Mesenteric fat pad (tissue), 1 donor: Measurements from ENCODE around the gene UGT1A7. TPM values are rescaled to one million over a fixed set of nuclear protein-coding genes. Genes with fewer than 3 reads are reported as not detected.
"Not testable (repeated sequence)": the region's sequence is repeated elsewhere in the genome, so short reads cannot be mapped to it uniquely, and the experiment has no call there.

Experiments used
- DNase-seq: peaks from one replicate; pipeline ENCODE4 v3.0.0-alpha.2; 2020; ENCODE audit warnings: low spot score
- long read RNA-seq: library from polyadenylated mRNA; unstranded; transcript quantifications from one replicate; pipeline ENCODE4 v2.0.0, GENCODE V29; 2020
- total RNA-seq: library from RNA; stranded (reverse); fragmentation: NEBNext Ultra II Directional; extraction: Animal tissue kit (Norgen Biotek cat#: 25700); gene quantifications from one replicate; pipeline ENCODE4 v1.2.1, GENCODE V29; 2021
- donor health status: DM: yes; HTN: yes; CAD: no.

Gene UGT1A7
- total RNA-seq: 0.80 TPM
- long read RNA-seq: 0 reads

DNA sequence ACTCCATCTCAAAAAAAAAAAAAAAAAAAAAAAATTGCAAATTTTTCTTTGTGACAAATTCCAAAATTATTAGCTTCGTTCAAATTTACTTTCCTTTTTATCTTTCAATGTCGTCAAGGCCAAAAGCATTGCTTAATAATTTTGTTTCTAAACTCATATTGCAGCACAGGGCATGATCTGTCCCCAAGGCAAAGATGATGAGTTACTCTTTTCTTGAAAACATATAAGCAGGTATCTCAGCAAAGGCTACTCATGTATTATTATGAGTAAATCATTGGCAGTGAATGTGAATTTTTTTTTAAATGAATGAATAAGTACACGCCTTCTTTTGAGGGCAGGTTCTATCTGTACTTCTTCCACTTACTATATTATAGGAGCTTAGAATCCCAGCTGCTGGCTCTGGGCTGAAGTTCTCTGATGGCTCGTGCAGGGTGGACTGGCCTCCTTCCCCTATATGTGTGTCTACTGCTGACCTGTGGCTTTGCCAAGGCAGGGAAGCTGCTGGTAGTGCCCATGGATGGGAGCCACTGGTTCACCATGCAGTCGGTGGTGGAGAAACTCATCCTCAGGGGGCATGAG lies at the start of gene UGT1A7:
Gene UGT1A7, plus strand, starts transcription at position 381 of the 579 bp plus-strand sequence. Its CDS starts 37 bp downstream, at position 418.
- DNase-seq: no peak

DNA sequence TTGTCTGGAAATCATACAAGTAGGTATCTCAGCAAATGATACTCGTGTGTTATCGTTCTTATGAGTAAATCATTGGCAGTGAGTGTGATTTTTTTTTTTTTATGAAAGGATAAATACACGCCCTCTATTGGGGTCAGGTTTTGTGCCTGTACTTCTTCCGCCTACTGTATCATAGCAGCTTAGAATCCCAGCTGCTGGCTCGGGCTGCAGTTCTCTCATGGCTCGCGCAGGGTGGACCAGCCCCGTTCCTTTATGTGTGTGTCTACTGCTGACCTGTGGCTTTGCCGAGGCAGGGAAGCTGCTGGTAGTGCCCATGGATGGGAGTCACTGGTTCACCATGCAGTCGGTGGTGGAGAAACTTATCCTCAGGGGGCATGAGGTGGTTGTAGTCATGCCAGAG lies 45.4 kb upstream of the UGT1A7 start, which contains the start of gene UGT1A10:
Gene UGT1A10, plus strand, starts transcription at position 143 of the 400 bp plus-strand sequence. Its CDS starts 75 bp downstream, at position 218.
- not testable (repeated sequence) for DNase-seq

DNA sequence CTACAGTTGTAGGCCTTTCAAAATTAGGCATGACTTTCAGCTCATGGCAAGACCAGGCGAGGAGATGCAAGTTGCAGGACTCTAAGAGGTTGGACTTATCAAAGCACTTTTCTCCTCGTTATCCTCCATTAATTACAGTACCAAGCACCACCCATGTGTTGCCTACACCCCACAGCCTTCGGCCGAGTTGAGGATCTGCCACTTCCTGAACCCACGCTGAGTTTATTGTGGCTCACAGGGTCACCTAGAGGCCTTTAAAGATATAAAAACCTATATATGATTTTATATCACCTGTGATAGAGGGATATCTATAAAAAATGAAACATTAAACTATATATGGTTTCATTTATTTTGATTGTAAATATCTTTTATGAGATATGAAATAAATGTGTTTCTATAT lies 42.9 kb upstream of the UGT1A7 start:
- DNase-seq: no peak

DNA sequence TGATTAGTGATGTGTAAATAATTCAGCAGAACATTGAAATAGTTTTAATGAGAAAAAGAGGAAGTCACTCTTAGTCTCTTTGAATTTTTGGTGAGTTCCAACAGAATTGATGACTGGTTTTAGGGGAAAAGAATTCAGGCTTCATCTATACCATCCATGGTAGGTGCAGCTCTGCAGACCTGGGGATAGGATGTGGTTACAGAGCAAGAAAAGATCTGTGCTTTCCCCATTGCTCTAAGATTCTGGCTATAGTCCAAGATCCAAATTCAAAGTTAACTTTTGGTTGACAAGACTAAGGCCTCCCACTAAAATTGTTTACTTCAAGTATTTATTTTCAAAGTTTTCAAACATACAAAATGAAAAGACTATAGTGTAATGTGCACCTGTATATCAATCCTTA lies 41.8 kb upstream of the UGT1A7 start:
- no peak for DNase-seq

DNA sequence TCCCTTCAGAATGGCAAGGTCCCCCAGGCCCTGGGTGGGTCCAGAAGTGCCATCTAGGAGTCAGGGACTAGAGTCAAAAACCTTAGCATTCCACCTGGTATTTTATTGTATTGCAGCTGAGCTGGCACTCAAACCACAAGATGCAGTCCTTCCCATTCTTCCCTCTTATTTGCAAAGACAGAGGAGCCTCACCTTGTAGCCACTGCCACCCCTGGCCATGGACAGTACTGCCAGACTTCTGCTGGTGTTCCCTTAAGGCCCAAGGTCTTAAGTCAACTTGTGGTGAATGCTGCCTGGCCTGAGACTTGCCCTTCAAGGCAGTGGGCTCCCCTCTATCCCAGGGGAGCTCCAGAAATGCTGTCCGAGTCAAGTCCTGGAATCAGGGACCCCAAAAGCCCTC lies 38.6 kb upstream of the UGT1A7 start:
- DNase-seq: no peak

DNA sequence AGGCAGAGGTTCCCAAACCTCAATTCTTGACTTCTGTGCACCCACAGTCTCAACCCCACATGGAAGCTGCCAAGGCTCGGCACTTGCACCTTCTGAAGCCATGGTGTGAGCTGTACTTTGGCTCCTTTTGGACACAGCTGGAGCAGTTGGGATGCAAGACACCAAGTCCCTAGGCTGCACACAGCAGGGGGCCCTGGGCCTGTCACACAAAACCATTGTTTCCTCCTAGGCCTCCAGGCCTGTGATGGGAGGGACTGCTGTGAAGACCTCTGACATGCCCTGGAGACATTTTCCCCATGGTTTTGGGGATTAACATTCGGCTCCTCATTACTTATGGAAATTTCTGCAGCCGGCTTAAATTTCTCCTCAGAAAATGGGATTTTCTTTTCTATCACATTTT lies 35.7 kb upstream of the UGT1A7 start:
- DNase-seq: not testable (repeated sequence)

DNA sequence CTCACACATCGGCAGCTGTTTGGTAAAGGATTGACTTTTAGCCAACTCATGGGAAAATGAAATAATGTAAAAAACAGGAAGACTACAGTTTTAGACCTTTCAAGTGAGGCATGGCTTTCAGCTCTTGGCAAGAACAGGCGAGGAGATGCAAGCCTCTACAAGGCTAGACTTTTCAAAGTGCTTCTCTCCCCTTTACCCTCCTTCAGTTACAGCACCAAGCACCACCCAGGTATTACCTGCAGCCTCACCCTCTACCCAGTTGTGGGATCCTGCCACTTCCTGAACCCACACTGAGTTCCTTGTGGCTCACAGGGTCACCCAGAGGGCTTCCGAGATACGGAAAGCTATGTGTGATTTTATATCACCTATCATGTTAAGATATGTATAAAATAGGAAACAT lies 30.7 kb upstream of the UGT1A7 start:
- no peak for DNase-seq

DNA sequence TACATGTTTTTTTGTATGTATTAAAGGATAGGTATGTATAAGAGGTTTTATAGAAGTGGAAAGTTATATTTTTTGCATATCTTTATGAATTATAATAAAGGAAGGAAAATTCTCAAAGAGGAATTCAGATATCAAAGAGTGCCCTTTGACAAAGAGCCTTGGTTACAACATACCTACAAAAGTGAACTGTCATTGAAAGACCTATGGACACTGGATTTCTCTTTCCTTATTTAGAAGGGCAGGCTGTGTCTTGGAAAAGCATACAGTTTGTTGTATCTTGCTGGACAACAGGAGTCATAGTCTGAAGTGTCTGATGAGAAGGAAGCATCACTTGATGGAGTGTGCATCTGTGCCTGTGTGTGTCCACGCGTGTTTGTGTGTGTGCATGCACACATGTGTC lies 30.3 kb upstream of the UGT1A7 start:
- DNase-seq: no peak

DNA sequence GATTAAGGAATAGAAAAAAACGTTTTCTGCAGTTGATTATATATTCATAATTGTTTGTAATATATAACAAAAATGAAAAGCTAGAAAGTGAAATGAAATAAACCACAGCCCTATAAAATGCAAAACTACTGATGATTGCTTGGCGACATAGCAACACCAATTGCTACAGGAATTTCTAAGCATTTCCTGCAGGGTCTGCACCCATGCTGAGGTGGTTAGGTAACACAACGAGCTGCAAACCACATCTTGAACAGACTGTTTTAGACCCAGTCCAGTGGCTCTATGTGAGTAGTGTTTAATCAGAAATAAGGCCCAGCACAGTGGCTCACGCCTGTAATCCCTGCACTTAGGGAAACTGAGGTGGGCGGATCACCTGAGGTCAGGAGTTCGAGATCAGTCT lies 27.2 kb upstream of the UGT1A7 start:
- DNase-seq: no peak

DNA sequence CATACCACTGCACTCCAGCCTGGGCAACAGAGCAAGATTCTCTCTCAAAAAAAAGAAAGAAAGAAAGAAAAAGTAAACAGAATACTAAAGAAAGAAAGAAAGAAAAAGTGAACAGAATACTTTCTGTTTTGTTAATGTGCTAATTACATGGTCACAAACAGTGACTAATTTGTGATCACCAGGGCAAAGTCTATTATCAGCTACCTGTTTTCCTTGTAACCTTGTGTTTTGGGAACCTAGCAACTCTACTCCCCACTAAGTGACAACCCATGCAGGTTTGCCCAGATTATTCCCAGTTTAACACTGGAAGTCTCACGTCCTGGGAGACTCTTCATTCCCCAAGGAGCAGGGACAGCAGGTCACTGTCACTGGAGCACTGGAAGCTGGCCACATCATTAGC lies 26.7 kb upstream of the UGT1A7 start:
- no peak for DNase-seq

DNA sequence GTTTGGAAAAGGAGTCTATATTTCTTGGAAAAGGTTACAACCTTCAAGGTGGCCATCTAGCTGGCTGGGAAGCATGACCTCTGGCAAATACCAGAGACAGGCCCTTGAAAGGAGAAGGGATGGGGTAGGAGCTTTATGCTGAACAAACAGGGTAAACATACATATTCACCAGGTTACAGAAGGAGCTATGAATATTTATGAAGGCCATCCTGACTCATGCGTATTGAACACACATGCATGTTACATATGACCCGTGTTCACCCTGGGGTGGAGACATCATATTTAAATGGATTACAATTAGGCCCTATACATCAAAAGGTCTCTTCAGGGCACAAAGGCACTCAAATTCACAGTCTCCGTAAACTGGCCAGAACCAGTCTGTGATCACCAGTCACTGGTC lies 25.8 kb upstream of the UGT1A7 start:
- not testable (repeated sequence) for DNase-seq

DNA sequence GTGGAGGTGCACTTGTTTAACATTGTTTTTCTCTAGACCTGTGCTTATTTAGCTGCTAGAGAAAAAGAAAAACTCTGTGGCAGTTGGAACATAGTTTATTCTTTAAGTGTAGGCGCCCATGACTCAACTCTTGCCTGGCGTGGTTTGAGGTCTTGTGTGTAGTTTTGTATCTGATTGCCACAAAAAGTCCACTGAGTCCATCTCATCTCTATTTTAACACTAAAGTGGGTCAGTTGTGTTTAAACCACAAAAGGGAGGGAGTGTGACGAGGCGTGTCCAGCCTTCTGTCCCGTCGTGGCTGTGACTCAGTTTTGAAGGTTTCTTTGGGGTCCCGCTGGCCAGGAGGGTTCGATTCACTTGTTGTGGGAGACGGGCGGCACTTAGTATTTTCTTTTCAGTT lies 25.3 kb upstream of the UGT1A7 start:
- DNase-seq: no peak

DNA sequence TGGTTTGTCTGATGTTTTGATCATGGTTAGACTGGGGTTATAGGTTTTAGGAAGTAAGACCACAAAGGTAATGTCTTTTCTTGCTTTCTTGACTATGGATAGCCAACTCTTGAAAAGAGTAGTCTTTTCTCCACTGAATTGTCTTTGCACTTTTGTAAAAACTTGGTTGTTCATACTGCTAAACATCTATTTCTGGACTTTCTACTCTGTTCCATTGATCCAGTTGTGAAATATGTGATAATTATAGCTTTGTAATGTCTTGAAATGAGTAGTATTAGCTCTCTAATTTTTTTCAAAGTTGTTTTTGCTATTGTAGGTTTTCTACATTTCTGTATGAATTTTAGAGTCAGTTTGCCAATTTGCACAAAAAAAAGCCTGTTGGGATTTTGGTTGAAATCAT lies 23.1 kb upstream of the UGT1A7 start:
- DNase-seq: no peak

DNA sequence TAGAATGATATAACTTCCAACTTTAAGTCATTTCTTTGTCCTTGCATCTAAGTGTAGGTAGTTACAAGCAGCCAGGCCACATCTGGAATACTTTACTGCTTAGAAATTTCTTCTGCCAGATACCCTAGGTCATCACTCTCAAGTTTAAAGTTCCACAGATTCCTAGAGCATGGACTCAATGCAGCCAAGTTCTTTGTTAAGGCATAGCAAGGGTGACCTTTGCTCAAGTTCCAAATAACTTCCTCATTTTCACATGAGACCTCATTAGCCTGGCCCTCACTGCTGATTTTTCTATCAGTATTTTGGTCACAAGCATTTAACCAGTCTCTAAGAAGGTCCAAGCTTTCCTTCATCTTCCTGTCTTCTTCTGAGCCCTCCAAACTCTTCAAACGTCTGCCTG lies 17.8 kb upstream of the UGT1A7 start:
- DNase-seq: no peak

DNA sequence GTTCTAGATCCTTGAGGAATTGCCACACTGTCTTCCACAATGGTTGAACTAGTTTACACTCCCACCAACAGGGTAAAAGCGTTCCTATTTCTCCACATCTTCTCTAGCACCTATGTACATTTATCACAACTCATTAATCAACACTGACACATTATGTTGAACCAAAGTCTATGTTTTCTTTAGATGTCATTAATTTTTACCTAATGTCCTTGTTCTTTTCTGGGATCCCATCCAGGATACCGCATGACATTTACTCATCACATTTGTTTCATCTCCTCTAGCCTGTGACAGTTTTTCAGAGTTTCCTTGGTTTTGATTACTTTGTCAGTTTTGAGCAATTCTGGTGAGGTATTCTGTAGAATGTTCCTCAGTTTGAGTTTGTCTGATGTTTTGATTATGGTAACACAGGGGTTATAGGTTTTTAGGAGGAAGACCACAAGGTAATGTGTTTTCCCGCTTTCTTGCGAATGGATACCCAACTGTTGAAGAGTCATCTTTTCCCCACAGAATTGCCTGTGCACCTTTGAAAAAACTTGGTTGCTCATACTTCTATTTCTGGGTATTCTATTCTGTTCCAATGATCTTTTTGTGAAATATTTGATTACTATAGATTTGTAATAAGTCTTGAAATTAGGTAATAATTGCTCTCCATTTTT lies 13.0 kb upstream of the UGT1A7 start:
- DNase-seq: no peak

DNA sequence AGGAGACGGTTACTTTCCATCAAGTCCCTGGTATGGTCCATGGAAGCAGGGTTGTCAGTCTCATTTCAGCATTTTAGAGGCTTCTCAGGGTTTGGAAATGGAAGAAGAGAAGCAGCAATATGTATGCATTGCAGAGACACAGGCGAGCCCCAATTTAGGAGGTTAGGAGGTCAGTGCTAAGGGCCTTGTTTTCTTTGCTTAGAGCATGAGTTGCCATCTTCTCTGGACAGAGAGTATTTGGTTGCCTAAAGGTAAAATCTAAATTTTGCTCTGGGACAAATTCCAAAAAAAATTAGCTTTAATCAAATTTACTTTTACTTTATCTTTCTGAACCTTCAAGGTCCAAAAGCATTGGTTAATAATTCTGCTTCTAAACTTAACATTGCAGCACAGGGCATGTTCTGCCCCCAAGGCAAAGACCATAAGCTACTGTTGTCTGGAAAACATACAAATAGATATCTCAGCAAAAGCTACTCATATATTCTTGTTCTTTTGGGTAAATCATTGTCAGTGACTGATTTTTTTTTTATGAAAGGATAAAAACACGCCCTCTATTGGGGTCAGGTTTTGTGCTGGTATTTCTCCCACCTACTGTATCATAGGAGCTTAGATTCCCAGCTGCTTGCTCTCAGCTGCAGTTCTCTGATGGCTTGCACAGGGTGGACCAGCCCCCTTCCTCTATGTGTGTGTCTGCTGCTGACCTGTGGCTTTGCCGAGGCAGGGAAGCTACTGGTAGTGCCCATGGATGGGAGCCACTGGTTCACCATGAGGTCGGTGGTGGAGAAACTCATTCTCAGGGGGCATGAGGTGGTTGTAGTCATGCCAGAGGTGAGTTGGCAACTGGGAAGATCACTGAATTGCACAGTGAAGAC lies 10.2 kb upstream of the UGT1A7 start, which contains the start of gene UGT1A9:
Gene UGT1A9, plus strand, starts transcription at position 609 of the 872 bp plus-strand sequence. Its CDS starts 37 bp downstream, at position 646.
- no peak for DNase-seq

DNA sequence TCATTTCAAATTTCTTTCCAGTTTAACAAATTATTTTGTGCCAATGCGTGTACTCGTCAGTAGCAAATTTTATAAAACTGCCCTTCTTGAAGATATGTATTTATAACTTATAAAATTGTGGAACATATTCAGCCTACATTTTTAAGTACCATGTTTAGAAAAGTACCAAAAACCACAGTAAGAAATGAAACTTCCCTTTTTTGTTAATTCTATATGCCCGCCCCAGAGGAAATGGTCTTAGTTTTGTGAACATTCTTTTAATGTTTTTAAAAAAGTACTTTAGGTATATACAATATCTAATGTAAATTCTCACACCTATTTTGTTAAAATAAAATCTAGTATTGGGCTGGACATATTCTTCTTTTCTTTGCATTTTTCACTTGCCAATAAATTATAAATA lies 8.8 kb upstream of the UGT1A7 start:
- DNase-seq: no peak

DNA sequence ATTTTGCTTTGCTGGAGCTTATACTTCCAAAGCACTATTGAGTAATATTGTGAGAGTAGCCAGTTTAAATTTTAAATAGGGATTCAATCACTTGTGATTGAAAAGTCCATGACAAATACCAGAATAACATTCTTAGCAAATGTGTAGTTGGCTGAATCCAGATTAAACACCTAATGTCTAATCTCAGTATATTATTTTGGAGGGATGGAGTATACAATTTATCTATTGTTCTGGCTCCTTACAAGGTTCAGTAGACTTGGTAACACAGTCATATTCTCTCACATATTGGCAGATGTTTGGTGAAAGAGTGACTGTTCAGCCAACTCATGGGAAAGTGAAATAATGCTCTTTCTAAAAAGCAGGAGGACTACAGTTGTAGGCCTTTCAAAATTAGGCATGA lies 7.8 kb upstream of the UGT1A7 start:
- DNase-seq: no peak

DNA sequence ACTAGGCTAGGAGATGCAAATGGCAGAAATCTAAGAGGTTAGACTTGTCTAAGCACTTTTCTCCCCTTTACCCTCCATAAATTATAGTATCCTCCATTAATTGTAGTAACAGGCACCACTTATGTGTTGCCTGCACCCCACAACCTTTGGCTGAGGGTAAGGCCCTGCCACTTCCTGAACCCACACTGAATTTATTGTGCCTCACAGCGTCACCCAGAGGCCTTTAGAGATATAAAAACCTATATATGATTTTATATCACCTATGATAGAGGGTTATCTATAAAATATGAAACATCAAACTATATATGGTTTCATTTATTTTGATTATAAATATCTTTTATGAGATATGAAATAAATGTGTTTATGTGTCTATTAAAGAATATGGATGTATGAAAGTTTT lies 7.4 kb upstream of the UGT1A7 start:
- DNase-seq: no peak

DNA sequence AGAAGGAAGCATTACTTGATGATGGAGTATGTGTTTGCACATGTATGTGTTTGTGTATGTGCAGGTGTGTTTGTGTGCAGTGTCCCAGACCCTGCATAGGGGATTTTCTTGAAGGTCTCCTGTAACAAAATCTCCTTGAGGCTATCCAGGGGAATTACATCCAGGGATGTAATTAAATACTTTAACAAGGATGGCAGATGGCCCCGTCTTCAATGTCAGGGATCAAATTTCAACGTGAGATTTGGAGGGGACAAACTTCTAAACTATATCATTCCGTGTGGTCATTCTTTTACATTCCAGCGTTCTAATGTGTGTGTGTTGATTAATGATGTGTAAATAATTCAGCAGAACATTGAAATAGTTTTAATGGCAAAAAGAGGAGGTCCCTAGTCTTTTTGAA lies 6.7 kb upstream of the UGT1A7 start:
- no peak for DNase-seq

DNA sequence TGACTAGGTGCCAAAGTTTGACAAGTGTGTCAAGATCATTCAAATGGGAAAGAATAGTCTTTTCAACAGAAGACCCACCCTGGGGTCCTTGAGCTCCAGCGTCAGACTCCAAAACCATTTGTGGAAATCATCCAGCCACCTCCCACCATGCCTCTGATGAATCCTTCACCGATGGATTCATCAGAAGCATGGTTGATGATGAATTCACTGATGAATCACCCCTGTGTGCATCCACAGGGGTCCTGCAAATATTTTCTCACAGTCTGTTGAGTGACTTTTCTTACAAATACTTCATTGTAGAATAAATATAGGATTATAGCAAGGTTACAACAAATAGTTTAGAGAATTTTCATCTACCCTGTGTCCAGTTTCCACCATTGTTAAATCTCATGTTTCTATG lies 5.7 kb upstream of the UGT1A7 start:
- DNase-seq: no peak

DNA sequence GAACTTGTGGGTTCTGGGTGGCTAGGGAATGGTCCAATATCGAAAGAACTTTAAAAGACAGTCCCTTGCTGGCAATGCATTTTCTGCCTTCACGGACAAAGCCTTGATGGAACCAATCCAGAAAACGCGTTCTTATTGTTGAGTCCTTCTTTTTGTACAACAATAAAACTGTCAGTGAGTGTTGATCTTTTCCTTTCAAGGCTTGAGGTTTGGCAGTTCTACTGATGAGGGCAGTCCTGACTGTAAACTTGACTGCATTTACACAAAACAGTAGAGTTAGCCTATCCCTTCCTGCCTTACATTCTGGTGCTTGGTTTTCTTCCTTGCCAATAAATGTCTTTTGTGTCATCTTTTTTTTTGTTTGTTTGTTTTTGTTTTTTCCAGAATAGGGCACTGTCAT lies 2.5 kb upstream of the UGT1A7 start:
- DNase-seq: no peak
